GM12875 (cell line): ENCODE results near the gene ENTREP3.
"Not testable (repeated sequence)": the region's sequence is repeated elsewhere in the genome, so short reads cannot be mapped to it uniquely, and the experiment has no call there.

Experiments used
- H3K4me3 ChIP-seq: one replicate; pipeline ENCODE4 v1.5.1; 2011; ENCODE audit warnings: low read depth, low read length, control low read depth
- TF ChIP-seq, protein P1 (sequence below): IDR thresholded peaks from 2 replicates; pipeline ENCODE4 v1.5.1; 2011; ENCODE audit warnings: low read depth, mild to moderate bottlenecking, control low read depth, inconsistent platforms, low read length, moderate library complexity, borderline replicate concordance; ENCODE audit not compliant: insufficient read depth

Gene ENTREP3

DNA sequence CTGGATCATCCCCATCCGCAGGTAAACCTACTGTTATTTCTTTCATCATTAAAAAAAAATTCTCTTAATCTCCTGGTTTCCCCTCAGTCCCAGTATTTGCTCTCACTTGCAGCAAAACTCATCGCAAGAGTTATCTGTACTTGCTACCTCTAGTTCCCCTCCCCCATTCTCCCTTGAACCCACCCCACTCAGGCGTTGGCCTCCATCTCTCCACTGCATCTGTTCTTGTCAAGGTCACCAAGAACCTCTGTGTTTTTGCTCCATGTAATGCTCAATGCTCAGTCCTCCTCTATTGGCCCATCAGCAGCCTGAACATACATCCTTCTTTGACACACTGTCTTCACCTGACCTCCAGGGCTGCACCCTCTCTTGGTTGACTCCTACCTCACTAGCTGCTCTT lies 41.4 kb upstream of the ENTREP3 start:
- TF ChIP-seq, protein P1, sequence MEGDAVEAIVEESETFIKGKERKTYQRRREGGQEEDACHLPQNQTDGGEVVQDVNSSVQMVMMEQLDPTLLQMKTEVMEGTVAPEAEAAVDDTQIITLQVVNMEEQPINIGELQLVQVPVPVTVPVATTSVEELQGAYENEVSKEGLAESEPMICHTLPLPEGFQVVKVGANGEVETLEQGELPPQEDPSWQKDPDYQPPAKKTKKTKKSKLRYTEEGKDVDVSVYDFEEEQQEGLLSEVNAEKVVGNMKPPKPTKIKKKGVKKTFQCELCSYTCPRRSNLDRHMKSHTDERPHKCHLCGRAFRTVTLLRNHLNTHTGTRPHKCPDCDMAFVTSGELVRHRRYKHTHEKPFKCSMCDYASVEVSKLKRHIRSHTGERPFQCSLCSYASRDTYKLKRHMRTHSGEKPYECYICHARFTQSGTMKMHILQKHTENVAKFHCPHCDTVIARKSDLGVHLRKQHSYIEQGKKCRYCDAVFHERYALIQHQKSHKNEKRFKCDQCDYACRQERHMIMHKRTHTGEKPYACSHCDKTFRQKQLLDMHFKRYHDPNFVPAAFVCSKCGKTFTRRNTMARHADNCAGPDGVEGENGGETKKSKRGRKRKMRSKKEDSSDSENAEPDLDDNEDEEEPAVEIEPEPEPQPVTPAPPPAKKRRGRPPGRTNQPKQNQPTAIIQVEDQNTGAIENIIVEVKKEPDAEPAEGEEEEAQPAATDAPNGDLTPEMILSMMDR, result no peak
- H3K4me3 ChIP-seq, result no peak overlapping the region

DNA sequence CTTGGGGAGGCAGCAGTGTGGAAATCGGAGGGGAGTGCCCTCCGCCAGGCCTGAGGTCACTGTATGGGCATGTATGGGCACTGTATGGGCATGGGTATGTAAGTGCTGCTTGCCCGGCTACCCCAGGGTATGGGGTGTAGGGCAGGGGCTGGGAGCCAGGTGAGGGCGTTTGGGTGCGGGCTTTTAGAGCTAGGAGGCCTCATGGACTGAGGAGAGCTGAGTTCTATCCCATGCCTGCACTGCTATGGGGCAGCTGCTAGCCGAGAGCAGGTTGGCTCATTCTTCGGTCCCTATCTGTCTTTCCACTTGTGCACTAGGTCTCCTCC lies 40.6 kb upstream of the ENTREP3 start:
- TF ChIP-seq, protein P1, result no peak
- no peak overlapping the region for H3K4me3 ChIP-seq

DNA sequence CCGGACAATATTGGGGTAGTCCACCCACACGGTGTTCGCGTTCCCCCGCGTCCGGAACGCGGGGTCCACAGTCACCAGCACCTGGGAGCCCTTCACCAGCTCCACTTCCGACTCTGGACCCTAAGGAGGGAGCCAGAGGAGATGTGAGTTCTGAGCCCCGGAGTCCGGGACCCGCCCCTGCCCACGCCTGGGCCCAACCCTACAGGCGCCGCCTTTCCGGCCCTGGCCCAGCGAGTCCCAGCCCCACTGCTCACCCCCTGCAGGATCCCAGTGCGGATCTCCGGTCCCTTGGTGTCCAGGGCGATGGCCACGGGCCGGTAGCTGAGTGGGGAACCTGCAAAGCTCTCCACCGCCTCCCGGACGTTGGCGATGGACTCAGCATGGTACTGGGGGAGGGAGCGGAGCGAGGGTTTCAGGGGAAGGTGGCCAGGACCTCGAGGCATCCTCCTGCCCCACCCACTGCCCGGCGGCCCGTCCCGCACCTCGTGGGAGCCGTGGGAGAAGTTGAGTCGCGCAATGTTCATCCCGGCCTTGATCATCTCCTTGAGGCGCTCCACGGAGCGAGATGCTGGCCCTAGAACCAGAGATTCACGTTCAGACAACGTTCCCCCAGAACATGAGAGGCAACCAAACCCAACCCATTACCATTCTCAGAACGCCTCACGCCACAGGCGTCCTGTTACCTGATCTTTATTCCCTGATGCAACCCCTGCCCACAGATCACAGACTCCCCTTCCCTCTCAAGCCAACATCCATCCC lies 40.1 kb upstream of the ENTREP3 start:
- no peak overlapping the region for H3K4me3 ChIP-seq
- TF ChIP-seq, protein P1, result no peak

DNA sequence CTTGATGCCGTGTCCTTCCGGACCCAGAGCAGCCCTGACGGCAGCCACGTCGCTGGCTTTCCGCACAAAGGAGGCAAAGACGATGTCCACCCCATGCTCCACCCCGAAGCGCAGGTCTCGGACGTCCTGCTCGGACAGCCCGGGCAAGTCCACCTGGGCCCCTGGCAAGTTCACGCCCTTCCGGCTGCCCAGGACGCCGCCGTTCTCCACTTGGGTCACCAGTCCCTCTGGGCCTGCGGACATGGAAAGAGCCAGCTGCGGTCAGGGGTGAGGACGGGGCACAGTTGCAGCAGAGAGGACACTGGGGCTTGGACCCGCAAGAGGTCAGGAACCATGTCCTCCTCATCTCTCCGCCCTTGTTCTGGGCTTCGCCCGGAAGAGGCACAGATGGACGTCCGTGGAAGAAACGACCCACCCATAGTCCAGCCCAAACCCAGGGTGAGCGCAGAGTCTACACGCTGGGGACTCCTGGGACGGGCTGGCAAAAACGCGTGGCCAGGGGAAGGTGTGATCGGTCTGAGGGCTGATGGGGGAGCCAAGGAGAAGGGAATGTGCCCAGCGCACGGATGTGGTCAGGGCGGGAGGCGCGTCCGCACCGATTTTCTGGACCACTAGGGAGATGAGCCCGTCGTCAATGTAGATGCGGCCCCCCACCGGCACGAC lies 39.4 kb upstream of the ENTREP3 start:
- TF ChIP-seq, protein P1, result no peak
- no peak overlapping the region for H3K4me3 ChIP-seq

DNA sequence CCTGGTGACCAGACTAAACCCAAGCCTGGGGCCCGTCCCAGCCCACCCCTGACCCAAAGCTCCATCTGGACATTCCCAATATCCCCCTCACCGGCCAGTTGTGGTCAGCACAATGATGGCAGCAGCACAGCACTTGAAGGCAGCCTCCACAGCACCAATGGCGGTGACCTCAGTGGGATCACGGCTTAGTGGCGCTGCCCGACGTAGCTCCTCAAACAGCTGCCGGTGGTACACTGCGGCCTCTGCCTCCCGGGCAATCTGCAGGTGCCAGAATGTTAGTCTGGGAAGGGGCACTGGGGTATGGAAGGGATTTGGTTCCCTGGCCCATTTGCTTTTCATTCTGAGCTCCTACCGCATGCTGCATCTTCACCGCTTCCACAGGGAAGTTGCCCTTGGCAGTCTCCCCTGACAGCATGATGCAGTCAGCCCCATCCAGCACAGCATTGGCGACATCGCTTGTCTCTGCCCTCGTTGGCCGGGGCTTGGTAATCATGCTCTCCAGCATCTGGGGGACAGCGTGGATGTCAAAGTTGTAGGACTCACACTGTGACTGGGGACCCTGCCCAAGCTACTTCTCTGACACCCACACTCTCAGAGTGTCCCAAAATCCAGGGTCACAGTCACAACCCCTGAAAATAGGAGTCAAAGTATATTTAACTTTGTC lies 37.9 kb upstream of the ENTREP3 start:
- TF ChIP-seq, protein P1, result no peak
- H3K4me3 ChIP-seq, result no peak overlapping the region

DNA sequence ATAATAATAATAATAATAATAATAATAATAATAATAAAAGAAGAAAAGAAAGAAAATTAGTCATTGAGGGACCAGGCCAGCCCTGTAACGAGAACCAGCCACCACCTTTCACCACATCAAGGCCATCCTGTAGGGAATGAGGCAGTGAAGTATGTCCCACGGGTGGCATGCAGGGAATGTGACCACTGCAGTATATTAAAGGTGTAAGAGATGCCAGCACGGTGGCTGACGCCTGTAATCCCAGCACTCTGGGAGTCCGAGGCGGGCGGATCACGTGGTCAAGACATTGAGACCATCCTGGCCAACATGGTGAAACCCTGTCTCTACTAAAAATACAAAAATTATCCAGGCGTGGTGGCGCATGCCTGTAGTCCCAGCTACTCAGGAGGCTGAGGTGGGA lies 35.7 kb upstream of the ENTREP3 start:
- H3K4me3 ChIP-seq, result not testable (repeated sequence)

DNA sequence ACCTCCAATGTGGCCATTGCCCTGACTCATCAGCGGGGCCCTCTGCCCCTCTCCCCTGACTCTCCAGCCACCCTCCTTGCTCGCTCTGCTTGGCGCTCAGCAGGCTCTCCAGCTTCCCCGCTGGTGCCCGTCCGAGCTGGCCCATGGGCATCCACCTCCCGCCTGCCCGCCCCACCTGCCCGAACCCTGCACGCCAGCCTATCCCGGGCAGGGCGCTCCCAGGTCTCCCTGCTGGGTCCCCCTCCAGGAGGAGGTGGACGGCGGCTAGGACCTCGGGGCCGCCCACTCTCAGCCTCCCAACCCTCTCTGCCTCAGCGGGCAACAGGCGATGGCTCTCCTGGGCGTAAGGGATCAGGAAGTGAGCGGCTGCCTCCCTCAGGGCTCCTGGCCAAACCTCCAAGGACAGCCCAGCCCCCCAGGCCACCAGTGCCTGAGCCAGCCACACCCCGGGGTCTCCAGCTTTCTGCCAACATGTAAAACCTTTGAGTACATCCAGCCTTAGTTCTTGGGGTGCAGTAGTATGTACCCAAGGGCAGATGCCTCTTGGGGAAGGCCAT lies 32.8 kb upstream of the ENTREP3 start:
- H3K4me3 ChIP-seq, result no peak overlapping the region
- TF ChIP-seq, protein P1, result no peak
